T-helper 9 cell (primary cell): Measurements from ENCODE around the gene ATXN2.
"Not testable (repeated sequence)": the region's sequence is repeated elsewhere in the genome, so short reads cannot be mapped to it uniquely, and the experiment has no call there.

Experiments
- DNase-seq: peaks from one replicate; pipeline ENCODE4 v3.0.0-alpha.2; 2020

Gene ATXN2

GRCh38 chr12:111570084-111570961 is 28.8 kb downstream of the ATXN2 start:
- DNase-seq: no peak

- no peak for DNase-seq
Measured at GRCh38 chr12:111569363-111570083, 29.6 kb downstream of the ATXN2 start.

GRCh38 chr12:111560844-111561243 is 38.3 kb downstream of the ATXN2 start:
- not testable (repeated sequence) for DNase-seq

- DNase-seq: no peak
Measured at GRCh38 chr12:111558107-111558376, 41.1 kb downstream of the ATXN2 start.

- DNase-seq: no peak
Measured at GRCh38 chr12:111557271-111558106, 41.6 kb downstream of the ATXN2 start.

- DNase-seq: no peak
Measured at GRCh38 chr12:111556676-111557075, 42.4 kb downstream of the ATXN2 start.

GRCh38 chr12:111555313-111555712 is 43.8 kb downstream of the ATXN2 start:
- DNase-seq: not testable (repeated sequence)

GRCh38 chr12:111546758-111547383 is 52.2 kb downstream of the ATXN2 start:
- no peak for DNase-seq

GRCh38 chr12:111546171-111546570 is 52.9 kb downstream of the ATXN2 start:
- DNase-seq: no peak

GRCh38 chr12:111544032-111544431 is 55.1 kb downstream of the ATXN2 start:
- no peak for DNase-seq

- DNase-seq: no peak
Measured at GRCh38 chr12:111532751-111533150, 66.4 kb downstream of the ATXN2 start.

GRCh38 chr12:111529424-111530368 is 69.4 kb downstream of the ATXN2 start:
- DNase-seq: peak; percentile 43

- no peak for DNase-seq
Measured at GRCh38 chr12:111523587-111524167, 75.4 kb downstream of the ATXN2 start.

GRCh38 chr12:111521801-111522200 is 77.3 kb downstream of the ATXN2 start:
- no peak for DNase-seq

- DNase-seq: no peak
Measured at GRCh38 chr12:111519937-111520336, 79.2 kb downstream of the ATXN2 start.

GRCh38 chr12:111519083-111519482 is 80.0 kb downstream of the ATXN2 start:
- DNase-seq: no peak

GRCh38 chr12:111507719-111508118 is 91.4 kb downstream of the ATXN2 start:
- DNase-seq: not testable (repeated sequence)

GRCh38 chr12:111507258-111507657 is 91.9 kb downstream of the ATXN2 start:
- DNase-seq: not testable (repeated sequence)

GRCh38 chr12:111506260-111506659 is 92.9 kb downstream of the ATXN2 start:
- no peak for DNase-seq

GRCh38 chr12:111505601-111506036 is 93.5 kb downstream of the ATXN2 start:
- DNase-seq: no peak

- DNase-seq: no peak
Measured at GRCh38 chr12:111503116-111503515, 96.0 kb downstream of the ATXN2 start.
